ENCODE data around the gene VWA5B1. TPM values are rescaled to one million over a fixed set of nuclear protein-coding genes. Genes with fewer than 3 reads are reported as not detected.
A peak's percentile ranks its signal among the peaks of the same experiment; 100 is the strongest.

Gene VWA5B1
- total RNA-seq, 2 donors from 2014 or later: 0.22 to 0.43 TPM

- Histone ChIP-seq H3K4me3 (no peak overlapping the region), H3K9me3 (no peaks in the 10 kb centered on the region)
- no peak for TF ChIP-seq CTCF (IDR thresholded peaks at IDR 0.05)
Observed at GRCh38 chr1:20372676-20373075, 82.0 kb downstream of the VWA5B1 start.

GRCh38 chr1:20373286-20373685, 82.6 kb downstream of the VWA5B1 start:
- no peak for TF ChIP-seq CTCF (IDR thresholded peaks at IDR 0.05)
- no peak for DNase-seq (ENCODE audit: low spot score)
- Histone ChIP-seq H3K27ac (no peak overlapping the region), H3K27me3 (no peaks in the 10 kb centered on the region), H3K36me3 (no peaks in the 10 kb centered on the region), H3K4me1 (no peaks in the 10 kb centered on the region), H3K9me3 (no peaks in the 10 kb centered on the region), H3K4me3 (no peak overlapping the region)

More at GRCh38 chr1:20372676-20373075, 82.0 kb downstream of the VWA5B1 start:
- no peaks in the 10 kb centered on the region for H3K27me3 ChIP-seq
- no peak overlapping the region for H3K27ac ChIP-seq
- no peak for DNase-seq (ENCODE audit: low spot score)
- peaks cover 0 to under 1% of the 10 kb centered on the region in 2 donors for H3K4me1 ChIP-seq
- H3K36me3 ChIP-seq: no peaks in the 10 kb centered on the region

GRCh38 chr1:20373764-20374163, 83.1 kb downstream of the VWA5B1 start:
- H3K9me3 ChIP-seq: no peaks in the 10 kb centered on the region
- H3K36me3 ChIP-seq: no peaks in the 10 kb centered on the region
- TF ChIP-seq CTCF (IDR thresholded peaks at IDR 0.05): no peak
- H3K27me3 ChIP-seq: no peaks in the 10 kb centered on the region
- no peak for DNase-seq (ENCODE audit: low spot score)
- no peaks in the 10 kb centered on the region for H3K4me1 ChIP-seq
- no peak overlapping the region for H3K4me3 ChIP-seq
- H3K27ac ChIP-seq: no peak overlapping the region

- Histone ChIP-seq H3K4me3 (no peak overlapping the region), H3K9me3 (no peaks in the 10 kb centered on the region), H3K36me3 (no peaks in the 10 kb centered on the region), H3K27me3 (no peaks in the 10 kb centered on the region), H3K4me1 (no peaks in the 10 kb centered on the region), H3K27ac (no peak overlapping the region)
- TF ChIP-seq CTCF (IDR thresholded peaks at IDR 0.05): no peak
- no peak for DNase-seq (ENCODE audit: low spot score)
Observed at GRCh38 chr1:20375563-20375962, 84.9 kb downstream of the VWA5B1 start.

- TF ChIP-seq CTCF (IDR thresholded peaks at IDR 0.05): no peak
- Histone ChIP-seq H3K27ac (no peak overlapping the region), H3K9me3 (no peaks in the 10 kb centered on the region), H3K27me3 (no peaks in the 10 kb centered on the region), H3K4me3 (no peak overlapping the region), H3K4me1 (no peaks in the 10 kb centered on the region), H3K36me3 (no peaks in the 10 kb centered on the region)
- no peak for DNase-seq (ENCODE audit: low spot score)
Observed at GRCh38 chr1:20376171-20376570, 85.5 kb downstream of the VWA5B1 start.

GRCh38 chr1:20376880-20377494, 86.3 kb downstream of the VWA5B1 start:
- H3K36me3 ChIP-seq: no peaks in the 10 kb centered on the region
- H3K4me3 ChIP-seq: no peak overlapping the region
- no peaks in the 10 kb centered on the region for H3K27me3 ChIP-seq
- DNase-seq (ENCODE audit: low spot score): no peak
- H3K4me1 ChIP-seq: no peaks in the 10 kb centered on the region
- peak; percentile 78 to 81 for TF ChIP-seq CTCF (IDR thresholded peaks at IDR 0.05)
- no peaks in the 10 kb centered on the region for H3K9me3 ChIP-seq
- no peak overlapping the region for H3K27ac ChIP-seq
